GM12873 (cell line): ENCODE measurements around the gene SUSD4.

Experiments used
- CTCF ChIP-seq: IDR thresholded peaks from 2 replicates; pipeline ENCODE4 v1.5.1; 2012; ENCODE audit warnings: low read depth, mild to moderate bottlenecking, moderate library complexity, low read length, control low read depth; ENCODE audit not compliant: insufficient read depth; ENCODE audit errors: missing control alignments

SUSD4 gene

GRCh38 chr1:223248001-223248769 is 115.8 kb downstream of the SUSD4 start:
- TF ChIP-seq CTCF = no peak

- no peak for TF ChIP-seq CTCF
Measured at GRCh38 chr1:223246476-223247112, 117.4 kb downstream of the SUSD4 start.

GRCh38 chr1:223245983-223246382 is 118.0 kb downstream of the SUSD4 start:
- TF ChIP-seq CTCF = no peak

- TF ChIP-seq CTCF = no peak
Measured at GRCh38 chr1:223245411-223245810, 118.6 kb downstream of the SUSD4 start.

- TF ChIP-seq CTCF = no peak
Measured at GRCh38 chr1:223244366-223245103, 119.4 kb downstream of the SUSD4 start.

GRCh38 chr1:223243441-223244050 is 120.4 kb downstream of the SUSD4 start:
- TF ChIP-seq CTCF = no peak

GRCh38 chr1:223242971-223243370 is 121.0 kb downstream of the SUSD4 start:
- TF ChIP-seq CTCF = no peak
